Measurements from ENCODE around the gene H2AZ2. TPM values are rescaled to one million over a fixed set of nuclear protein-coding genes. Genes with fewer than 3 reads are reported as not detected.

Gene H2AZ2
- total and polyA plus RNA-seq, 8 donors = 32.4 to 194 (median 104) TPM

DNA sequence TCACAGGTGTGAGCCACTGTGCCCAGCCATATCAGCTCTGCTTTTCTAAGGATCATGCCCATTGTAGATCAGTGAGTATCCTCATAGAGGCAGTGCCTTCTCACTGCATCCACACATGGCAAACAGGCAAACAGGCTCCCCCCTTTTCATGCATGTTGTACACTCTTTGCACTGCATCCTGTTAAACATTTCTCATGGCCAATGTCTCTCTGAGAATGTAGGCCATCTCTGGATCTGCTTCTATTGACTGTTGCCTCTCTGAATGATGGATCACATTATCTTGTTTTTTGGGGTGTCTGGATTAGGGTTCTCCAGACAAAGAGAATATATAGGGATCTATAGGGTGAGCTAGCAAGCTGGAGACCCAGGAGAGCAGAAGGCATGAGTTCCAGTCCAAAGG is 64.5 kb downstream of the H2AZ2 start:
- TF ChIP-seq CTCF (IDR thresholded peaks at IDR 0.05) = no peak
- TF ChIP-seq POLR2A (IDR thresholded peaks at IDR 0.05) = no peak
- no peak for TF ChIP-seq POLR2AphosphoS5 (IDR thresholded peaks at IDR 0.05)
- no peak for TF ChIP-seq EP300 (IDR thresholded peaks at IDR 0.05)
- Histone ChIP-seq H3K27ac (no peak overlapping the region), H3K27me3 (no peaks in the 10 kb centered on the region), H3K36me3 (no peaks in the 10 kb centered on the region), H3K4me3 (no peak overlapping the region), H3K4me1 (no peaks in the 10 kb centered on the region), H3K9me3 (peaks cover 0 to 8% (median 4%) of the 10 kb centered on the region in 4 donors)
- intact Hi-C loops (cut with DNase I; ENCODE audit: low total_unique reads) = no loop called here
- DNase-seq = no peak

DNA sequence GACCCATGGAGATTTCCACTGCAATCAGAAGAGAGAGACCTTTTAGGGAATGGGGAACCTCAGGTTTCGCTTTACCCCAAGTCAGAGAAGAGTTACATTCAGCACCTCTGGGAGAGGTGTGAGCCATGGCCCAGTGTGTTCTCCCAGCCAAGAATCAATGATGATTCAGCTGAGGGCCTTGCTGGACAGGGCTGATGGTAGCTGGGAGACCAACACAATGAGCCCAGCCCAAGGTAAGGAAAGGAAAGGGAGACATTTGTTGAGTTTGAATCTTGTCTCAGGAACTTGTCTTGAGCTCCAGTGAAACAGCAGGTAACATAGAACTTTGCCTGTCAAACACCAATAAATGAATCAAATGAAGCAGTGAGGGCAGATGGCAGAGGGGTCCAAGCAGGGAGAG is 65.4 kb downstream of the H2AZ2 start:
- Histone ChIP-seq H3K4me3 (no peak overlapping the region), H3K4me1 (no peaks in the 10 kb centered on the region), H3K9me3 (peaks cover 0 to 8% (median 4%) of the 10 kb centered on the region in 4 donors), H3K36me3 (no peaks in the 10 kb centered on the region), H3K27ac (no peak overlapping the region), H3K27me3 (no peaks in the 10 kb centered on the region)
- no peak for DNase-seq
- 95 to 100% (median 100%) methylated on average over 1 of the region's 1 CpG for WGBS, 5 donors
- intact Hi-C loops (cut with DNase I; ENCODE audit: low total_unique reads) = no loop called here
- TF ChIP-seq EP300 (IDR thresholded peaks at IDR 0.05) = no peak
- no peak for TF ChIP-seq CTCF (IDR thresholded peaks at IDR 0.05)
- no peak for TF ChIP-seq POLR2A (IDR thresholded peaks at IDR 0.05)
- TF ChIP-seq POLR2AphosphoS5 (IDR thresholded peaks at IDR 0.05) = no peak

Other genes starting within 250 kb of the H2AZ2 start
- 10 to 100 TPM; 21.6 to 92.0 (median 56.5) TPM for gene OGDH, start 241.5 kb downstream of the H2AZ2 start, total RNA-seq
- 10 to 100 TPM; 19.8 to 31.8 (median 30.8) TPM for gene OGDH, start 241.5 kb downstream of the H2AZ2 start, polyA plus RNA-seq
- gene ZMIZ2, start 99.2 kb downstream of the H2AZ2 start, total RNA-seq = 100 to 1,000 TPM in 1 of 5 donors, 10 to 100 TPM in 4; 14.5 to 108 (median 45.1) TPM
- 10 to 100 TPM; 18.0 to 32.3 (median 26.8) TPM for gene ZMIZ2, start 99.2 kb downstream of the H2AZ2 start, polyA plus RNA-seq
- 1,000 to 10,000 TPM in 1 of 5 donors, 100 to 1,000 TPM in 4; 218 to 1,275 (median 564) TPM for gene PPIA, start 51.4 kb downstream of the H2AZ2 start, total RNA-seq
- 1,000 to 10,000 TPM; 2,273 to 3,648 (median 2,820) TPM for gene PPIA, start 51.4 kb downstream of the H2AZ2 start, polyA plus RNA-seq
- gene PURB, start 37.4 kb upstream of the H2AZ2 start, total RNA-seq = 10 to 100 TPM in 4 of 5 donors, 1 to 10 TPM in 1; 8.7 to 58.7 (median 20.4) TPM
- gene PURB, start 37.4 kb upstream of the H2AZ2 start, polyA plus RNA-seq = 1 to 10 TPM; 4.7 to 6.8 (median 5.2) TPM
- gene MYO1G, start 130.9 kb upstream of the H2AZ2 start, total RNA-seq = 10 to 100 TPM in 1 of 5 donors, 1 to 10 TPM in 4; 1.7 to 16.7 (median 4.0) TPM
- 1 to 10 TPM; 2.0 to 3.4 (median 3.2) TPM for gene MYO1G, start 130.9 kb upstream of the H2AZ2 start, polyA plus RNA-seq
- 10 to 100 TPM in 4 of 5 donors, 1 to 10 TPM in 1; 1.8 to 31.7 (median 17.2) TPM for gene CCM2, start 152.1 kb upstream of the H2AZ2 start, total RNA-seq
- 10 to 100 TPM; 33.1 to 39.0 (median 38.7) TPM for gene CCM2, start 152.1 kb upstream of the H2AZ2 start, polyA plus RNA-seq
- gene NACAD, start 240.9 kb upstream of the H2AZ2 start, total RNA-seq = 10 to 100 TPM in 1 of 5 donors, 1 to 10 TPM in 2, under 1 TPM in 2; 0.29 to 24.1 (median 3.0) TPM
- gene NACAD, start 240.9 kb upstream of the H2AZ2 start, polyA plus RNA-seq = 1 to 10 TPM in 1 of 3 donors, under 1 TPM in 2; 0.76 to 1.2 (median 0.98) TPM